ENCODE data around the gene CCL1. TPM values are rescaled to one million over a fixed set of nuclear protein-coding genes. Genes with fewer than 3 reads are reported as not detected.
"Not testable (repeated sequence)": the region's sequence is repeated elsewhere in the genome, so short reads cannot be mapped to it uniquely, and the experiment has no call there.

Gene CCL1
- total RNA-seq, 2 donors from 2014 or later: not detected

- Histone ChIP-seq H3K9me3 (peaks cover 0 to 6% of the 10 kb centered on the region in 2 donors), H3K36me3 (no peaks in the 10 kb centered on the region), H3K4me3 (no peak overlapping the region), H3K27me3 (no peaks in the 10 kb centered on the region), H3K4me1 (no peaks in the 10 kb centered on the region), H3K27ac (no peak overlapping the region)
- no peak for DNase-seq (ENCODE audit: low spot score)
- no peak for TF ChIP-seq CTCF (IDR thresholded peaks at IDR 0.05)
Measured at GRCh38 chr17:34349751-34350150, 13.3 kb downstream of the CCL1 start.

GRCh38 chr17:34347063-34347462 is 16.0 kb downstream of the CCL1 start:
- DNase-seq (ENCODE audit: low spot score): no peak
- no peak for TF ChIP-seq CTCF (IDR thresholded peaks at IDR 0.05)

GRCh38 chr17:34341916-34342315 is 21.1 kb downstream of the CCL1 start:
- no peak for TF ChIP-seq CTCF (IDR thresholded peaks at IDR 0.05)
- no peak for DNase-seq (ENCODE audit: low spot score)
- no peaks in the 10 kb centered on the region for H3K27me3 ChIP-seq
- no peaks in the 10 kb centered on the region for H3K4me1 ChIP-seq
- H3K9me3 ChIP-seq: no peaks in the 10 kb centered on the region
- H3K4me3 ChIP-seq: no peak overlapping the region
- no peaks in the 10 kb centered on the region for H3K36me3 ChIP-seq
- H3K27ac ChIP-seq: no peak overlapping the region

More at GRCh38 chr17:34347063-34347462, 16.0 kb downstream of the CCL1 start:
- no peaks in the 10 kb centered on the region for H3K4me1 ChIP-seq
- no peak overlapping the region for H3K27ac ChIP-seq
- H3K27me3 ChIP-seq: no peaks in the 10 kb centered on the region
- H3K9me3 ChIP-seq: no peaks in the 10 kb centered on the region
- no peaks in the 10 kb centered on the region for H3K36me3 ChIP-seq
- H3K4me3 ChIP-seq: no peak overlapping the region

- H3K36me3 ChIP-seq: no peaks in the 10 kb centered on the region
- no peak overlapping the region for H3K27ac ChIP-seq
- no peaks in the 10 kb centered on the region for H3K27me3 ChIP-seq
- no peaks in the 10 kb centered on the region for H3K9me3 ChIP-seq
- DNase-seq (ENCODE audit: low spot score): no peak
- H3K4me3 ChIP-seq: no peak overlapping the region
- H3K4me1 ChIP-seq: no peaks in the 10 kb centered on the region
- no peak for TF ChIP-seq CTCF (IDR thresholded peaks at IDR 0.05)
Measured at GRCh38 chr17:34339138-34339770, 23.8 kb downstream of the CCL1 start.

- H3K27me3 ChIP-seq: no peaks in the 10 kb centered on the region
- H3K9me3 ChIP-seq: no peaks in the 10 kb centered on the region
- no peaks in the 10 kb centered on the region for H3K4me1 ChIP-seq
- no peak for TF ChIP-seq CTCF (IDR thresholded peaks at IDR 0.05)
- no peak overlapping the region for H3K4me3 ChIP-seq
- no peaks in the 10 kb centered on the region for H3K36me3 ChIP-seq
- H3K27ac ChIP-seq: no peak overlapping the region
- no peak for DNase-seq (ENCODE audit: low spot score)
Measured at GRCh38 chr17:34337701-34338100, 25.3 kb downstream of the CCL1 start.

- not testable (repeated sequence) for H3K36me3 ChIP-seq; H3K27ac ChIP-seq; H3K27me3 ChIP-seq; DNase-seq (ENCODE audit: low spot score); H3K4me3 ChIP-seq; H3K4me1 ChIP-seq
- peaks cover 0 to 18% of the 10 kb centered on the region in 2 donors for H3K9me3 ChIP-seq
Measured at GRCh38 chr17:34327580-34327979, 35.5 kb downstream of the CCL1 start.
